Measurements from ENCODE around the gene STEAP1B. TPM values are rescaled to one million over a fixed set of nuclear protein-coding genes. Genes with fewer than 3 reads are reported as not detected.

Gene STEAP1B
- total RNA-seq, 1 donor from 2014 or later, result 1.4 TPM

- H3K9me3 Mint-ChIP-seq (ENCODE audit: unreplicated experiment), result no peaks in the 10 kb centered on the region
- H3K4me1 Mint-ChIP-seq (ENCODE audit: unreplicated experiment), result no peaks in the 10 kb centered on the region
- no peaks in the 10 kb centered on the region for H3K36me3 Mint-ChIP-seq (ENCODE audit: unreplicated experiment)
- no peak overlapping the region for H3K27ac Mint-ChIP-seq (ENCODE audit: unreplicated experiment)
- no peaks in the 10 kb centered on the region for H3K27me3 Mint-ChIP-seq (ENCODE audit: unreplicated experiment)
- DNase-seq (ENCODE audit: extremely low spot score, unreplicated experiment), result no peak
- no peak for TF ChIP-seq CTCF (IDR thresholded peaks at IDR 0.05)
- no peak overlapping the region for H3K4me3 Mint-ChIP-seq (ENCODE audit: unreplicated experiment)
Observed at GRCh38 chr7:22400936-22401553, 98.9 kb downstream of the STEAP1B start.

- no peaks in the 10 kb centered on the region for H3K27me3 Mint-ChIP-seq (ENCODE audit: unreplicated experiment)
Observed at GRCh38 chr7:22400150-22400814, 99.7 kb downstream of the STEAP1B start.

GRCh38 chr7:22399546-22399945, 100.4 kb downstream of the STEAP1B start:
- Mint-ChIP-seq H3K27ac (ENCODE audit: unreplicated experiment) (no peak overlapping the region), H3K4me3 (ENCODE audit: unreplicated experiment) (no peak overlapping the region), H3K4me1 (ENCODE audit: unreplicated experiment) (no peaks in the 10 kb centered on the region), H3K27me3 (ENCODE audit: unreplicated experiment) (no peaks in the 10 kb centered on the region), H3K36me3 (ENCODE audit: unreplicated experiment) (no peaks in the 10 kb centered on the region), H3K9me3 (ENCODE audit: unreplicated experiment) (no peaks in the 10 kb centered on the region)
- no peak for DNase-seq (ENCODE audit: extremely low spot score, unreplicated experiment)
- TF ChIP-seq CTCF (IDR thresholded peaks at IDR 0.05), result no peak

More at GRCh38 chr7:22400150-22400814, 99.7 kb downstream of the STEAP1B start:
- DNase-seq (ENCODE audit: extremely low spot score, unreplicated experiment), result no peak
- Mint-ChIP-seq H3K36me3 (ENCODE audit: unreplicated experiment) (no peaks in the 10 kb centered on the region), H3K4me1 (ENCODE audit: unreplicated experiment) (no peaks in the 10 kb centered on the region), H3K9me3 (ENCODE audit: unreplicated experiment) (no peaks in the 10 kb centered on the region), H3K4me3 (ENCODE audit: unreplicated experiment) (no peak overlapping the region), H3K27ac (ENCODE audit: unreplicated experiment) (no peak overlapping the region)
- no peak for TF ChIP-seq CTCF (IDR thresholded peaks at IDR 0.05)

- Mint-ChIP-seq H3K27ac (ENCODE audit: unreplicated experiment) (no peak overlapping the region), H3K9me3 (ENCODE audit: unreplicated experiment) (no peaks in the 10 kb centered on the region), H3K4me1 (ENCODE audit: unreplicated experiment) (no peaks in the 10 kb centered on the region), H3K4me3 (ENCODE audit: unreplicated experiment) (no peak overlapping the region), H3K27me3 (ENCODE audit: unreplicated experiment) (no peaks in the 10 kb centered on the region), H3K36me3 (ENCODE audit: unreplicated experiment) (no peaks in the 10 kb centered on the region)
- TF ChIP-seq CTCF (IDR thresholded peaks at IDR 0.05), result no peak
- DNase-seq (ENCODE audit: extremely low spot score, unreplicated experiment), result no peak
Observed at GRCh38 chr7:22399091-22399490, 100.9 kb downstream of the STEAP1B start.

GRCh38 chr7:22397981-22398380, 102.0 kb downstream of the STEAP1B start:
- Mint-ChIP-seq H3K9me3 (ENCODE audit: unreplicated experiment) (no peaks in the 10 kb centered on the region), H3K27me3 (ENCODE audit: unreplicated experiment) (no peaks in the 10 kb centered on the region), H3K4me1 (ENCODE audit: unreplicated experiment) (no peaks in the 10 kb centered on the region), H3K4me3 (ENCODE audit: unreplicated experiment) (no peak overlapping the region), H3K36me3 (ENCODE audit: unreplicated experiment) (no peaks in the 10 kb centered on the region), H3K27ac (ENCODE audit: unreplicated experiment) (no peak overlapping the region)
- no peak for TF ChIP-seq CTCF (IDR thresholded peaks at IDR 0.05)
- DNase-seq (ENCODE audit: extremely low spot score, unreplicated experiment), result no peak

Measured in osteocyte (in vitro differentiated cells).